Measurements from ENCODE around the gene WDR33.

GRCh38 chr2:127811397-127812321 lies 688 bp upstream of the WDR33 start:
- no peak for TF ChIP-seq CTCF (IDR thresholded peaks at IDR 0.05)
- TF ChIP-seq POLR2A (IDR thresholded peaks at IDR 0.05) = no peak
